CD4-positive, CD25-positive, alpha-beta regulatory T cell (primary cell): ENCODE data around the gene MAP1A. TPM values are rescaled to one million over a fixed set of nuclear protein-coding genes. Genes with fewer than 3 reads are reported as not detected.
"Not testable (repeated sequence)": the region's sequence is repeated elsewhere in the genome, so short reads cannot be mapped to it uniquely, and the experiment has no call there.

Source experiments
- ATAC-seq, 2 donors: fragments of 150-1000 bp; cut with Tn5 transposase; one replicate each; pipeline ENCODE4 v1.10.0; 2021; ENCODE audit warnings: low read depth in 2 of 2, moderate number of reproducible peaks in 2 of 2, moderate library complexity in 1 of 2
- DNase-seq, 3 donors: peaks; one replicate each; pipeline versions ENCODE4 v3.0.0 to v3.0.0-alpha.2; 2012 to 2022; ENCODE audit warnings: mixed read lengths in 1 of 3
- H3K27ac ChIP-seq: one replicate; pipeline ENCODE4 v1.7.0; 2013; ENCODE audit warnings: mild to moderate bottlenecking, low read length; ENCODE audit not compliant: insufficient read depth, poor library complexity, severe bottlenecking
- H3K27me3 ChIP-seq: one replicate; pipeline ENCODE4 v1.7.0; 2013; ENCODE audit warnings: low read length; ENCODE audit not compliant: control insufficient read depth, insufficient read depth
- H3K36me3 ChIP-seq: one replicate; pipeline ENCODE4 v1.7.0; 2013; ENCODE audit warnings: mild to moderate bottlenecking, low read length, moderate library complexity; ENCODE audit not compliant: control insufficient read depth, insufficient read depth
- H3K4me1 ChIP-seq: 2 replicates; pipeline ENCODE4 v1.7.0; 2013; ENCODE audit warnings: mild to moderate bottlenecking, low read length; ENCODE audit not compliant: insufficient read depth, control insufficient read depth, poor library complexity, severe bottlenecking
- H3K4me3 ChIP-seq: one replicate; pipeline ENCODE4 v1.7.0; 2013; ENCODE audit warnings: low read depth, mild to moderate bottlenecking, low read length, moderate library complexity
- H3K9me3 ChIP-seq, 2 experiments: 1 replicate in 1 of 2; 2 replicates in 1 of 2; pipeline ENCODE4 v1.7.0; 2013; ENCODE audit warnings: low read length in 2 of 2, mild to moderate bottlenecking in 1 of 2, moderate library complexity in 1 of 2; ENCODE audit not compliant: control insufficient read depth in 2 of 2
- H3K27ac Mint-ChIP-seq, 3 donors: one replicate each; pipeline ENCODE4 v1.8.0; 2020 to 2022; ENCODE audit warnings: mild to moderate bottlenecking in 3 of 3, mixed read lengths in 3 of 3, moderate library complexity in 2 of 3
- H3K27me3 Mint-ChIP-seq: one replicate; pipeline ENCODE4 v1.8.0; 2022; ENCODE audit warnings: mild to moderate bottlenecking, mixed read lengths
- H3K36me3 Mint-ChIP-seq: one replicate; pipeline ENCODE4 v1.8.0; 2020; ENCODE audit warnings: mixed read lengths
- H3K4me1 Mint-ChIP-seq, 4 donors: one replicate each; pipeline ENCODE4 v1.8.0; 2020 to 2022; ENCODE audit warnings: mixed read lengths in 4 of 4, mild to moderate bottlenecking in 1 of 4
- H3K4me3 Mint-ChIP-seq, 4 donors: one replicate each; pipeline ENCODE4 v1.8.0; 2020 to 2022; ENCODE audit warnings: mild to moderate bottlenecking in 4 of 4, mixed read lengths in 4 of 4, moderate library complexity in 3 of 4
- H3K9me3 Mint-ChIP-seq, 7 donors: one replicate each; pipeline ENCODE4 v1.8.0; 2020 to 2022; ENCODE audit warnings: mixed read lengths in 7 of 7, mild to moderate bottlenecking in 3 of 7, moderate library complexity in 2 of 7
- polyA plus RNA-seq, 4 donors: library from polyadenylated mRNA; unstranded; fragments of 300-500 nt; fragmentation: Illumina TruSeq; gene quantifications; one replicate each; pipeline ENCODE4 v1.2.3, GENCODE V29; 2021
- total RNA-seq: library from RNA; stranded (reverse); gene quantifications from one replicate; pipeline ENCODE4 v1.2.3, GENCODE V29; 2022

MAP1A gene
- total and polyA plus RNA-seq, 5 donors from 2014 or later, result 0.01 to 1.7 (median 0.10) TPM; not detected in 1

GRCh38 chr15:43527802-43528541, 10.6 kb downstream of the MAP1A start:
- H3K27ac Mint-ChIP-seq, result no peak overlapping the region
- ATAC-seq (no peak), DNase-seq (no peak)
- Histone ChIP-seq H3K27me3 (no peaks in the 10 kb centered on the region), H3K9me3 (no peaks in the 10 kb centered on the region), H3K27ac (no peak overlapping the region), H3K36me3 (no peaks in the 10 kb centered on the region), H3K4me1 (no peaks in the 10 kb centered on the region), H3K4me3 (no peak overlapping the region)
- no peak overlapping the region for H3K4me3 Mint-ChIP-seq
- H3K4me1 Mint-ChIP-seq, result peaks cover 0 to 13% (median 9%) of the 10 kb centered on the region in 4 donors
- H3K9me3 Mint-ChIP-seq, result no peaks in the 10 kb centered on the region
- no peaks in the 10 kb centered on the region for H3K27me3 Mint-ChIP-seq
- no peaks in the 10 kb centered on the region for H3K36me3 Mint-ChIP-seq

- Mint-ChIP-seq H3K9me3 (no peaks in the 10 kb centered on the region), H3K4me3 (no peak overlapping the region), H3K27me3 (no peaks in the 10 kb centered on the region), H3K36me3 (no peaks in the 10 kb centered on the region), H3K27ac (no peak overlapping the region), H3K4me1 (peaks cover 0 to 10% (median 7%) of the 10 kb centered on the region in 4 donors)
- Histone ChIP-seq H3K27ac (no peak overlapping the region), H3K4me3 (no peak overlapping the region), H3K9me3 (no peaks in the 10 kb centered on the region), H3K36me3 (no peaks in the 10 kb centered on the region), H3K27me3 (no peaks in the 10 kb centered on the region), H3K4me1 (no peaks in the 10 kb centered on the region)
- ATAC-seq (no peak), DNase-seq (no peak)
Observed at GRCh38 chr15:43528542-43529007, 11.2 kb downstream of the MAP1A start.

GRCh38 chr15:43529141-43529540, 11.7 kb downstream of the MAP1A start:
- H3K27me3 ChIP-seq, result no peaks in the 10 kb centered on the region
- Mint-ChIP-seq H3K9me3 (no peaks in the 10 kb centered on the region), H3K27me3 (no peaks in the 10 kb centered on the region), H3K4me3 (no peak overlapping the region), H3K4me1 (peaks cover 0 to 10% (median 7%) of the 10 kb centered on the region in 4 donors), H3K27ac (peak overlapping the region in 1 of 3 donors; percentile 76), H3K36me3 (no peaks in the 10 kb centered on the region)
- DNase-seq, result no peak
- ATAC-seq, result no peak
- H3K36me3 ChIP-seq, result peaks cover 4% of the 10 kb centered on the region
- no peak overlapping the region for H3K4me3 ChIP-seq
- H3K4me1 ChIP-seq, result no peaks in the 10 kb centered on the region
- no peaks in the 10 kb centered on the region for H3K9me3 ChIP-seq
- H3K27ac ChIP-seq, result no peak overlapping the region

- H3K9me3 ChIP-seq, result no peaks in the 10 kb centered on the region
- H3K4me3 Mint-ChIP-seq, result no peak overlapping the region
- no peak for ATAC-seq
- H3K36me3 Mint-ChIP-seq, result no peaks in the 10 kb centered on the region
- H3K4me1 ChIP-seq, result no peaks in the 10 kb centered on the region
- H3K27me3 ChIP-seq, result no peaks in the 10 kb centered on the region
- H3K27me3 Mint-ChIP-seq, result no peaks in the 10 kb centered on the region
- H3K4me3 ChIP-seq, result no peak overlapping the region
- H3K4me1 Mint-ChIP-seq, result peaks cover 0 to 10% (median 7%) of the 10 kb centered on the region in 4 donors
- peaks cover 10% of the 10 kb centered on the region for H3K36me3 ChIP-seq
- DNase-seq, result no peak
- no peak overlapping the region for H3K27ac ChIP-seq
- H3K27ac Mint-ChIP-seq, result peak overlapping the region in 1 of 3 donors; percentile 5
- no peaks in the 10 kb centered on the region for H3K9me3 Mint-ChIP-seq
Observed at GRCh38 chr15:43529587-43530345, 12.4 kb downstream of the MAP1A start.

- Histone ChIP-seq H3K4me3 (no peak overlapping the region), H3K27me3 (no peaks in the 10 kb centered on the region), H3K9me3 (no peaks in the 10 kb centered on the region), H3K36me3 (peaks cover 12% of the 10 kb centered on the region), H3K4me1 (no peaks in the 10 kb centered on the region), H3K27ac (no peak overlapping the region)
- ATAC-seq, result no peak
- Mint-ChIP-seq H3K9me3 (no peaks in the 10 kb centered on the region), H3K4me3 (no peak overlapping the region), H3K27me3 (no peaks in the 10 kb centered on the region), H3K4me1 (no peaks in the 10 kb centered on the region), H3K27ac (no peak overlapping the region), H3K36me3 (peaks cover 7% of the 10 kb centered on the region)
- DNase-seq, result no peak
Observed at GRCh38 chr15:43531018-43531670, 13.7 kb downstream of the MAP1A start.

- not testable (repeated sequence) for H3K4me1 Mint-ChIP-seq, H3K4me3 Mint-ChIP-seq, H3K27me3 ChIP-seq, H3K27me3 Mint-ChIP-seq, H3K27ac Mint-ChIP-seq, H3K27ac ChIP-seq, ATAC-seq, H3K4me1 ChIP-seq, DNase-seq, H3K4me3 ChIP-seq, H3K9me3 ChIP-seq, H3K9me3 Mint-ChIP-seq, H3K36me3 Mint-ChIP-seq
- H3K36me3 ChIP-seq, result peaks cover 12% of the 10 kb centered on the region
Observed at GRCh38 chr15:43532826-43533225, 15.4 kb downstream of the MAP1A start.

GRCh38 chr15:43534897-43535296, 17.5 kb downstream of the MAP1A start:
- no peak overlapping the region for H3K27ac ChIP-seq
- Mint-ChIP-seq H3K4me1 (no peaks in the 10 kb centered on the region), H3K9me3 (no peaks in the 10 kb centered on the region), H3K4me3 (no peak overlapping the region), H3K27ac (no peak overlapping the region), H3K27me3 (no peaks in the 10 kb centered on the region), H3K36me3 (peaks cover 19% of the 10 kb centered on the region)
- H3K4me3 ChIP-seq, result no peak overlapping the region
- DNase-seq (no peak), ATAC-seq (no peak)
- no peaks in the 10 kb centered on the region for H3K4me1 ChIP-seq
- H3K27me3 ChIP-seq, result no peaks in the 10 kb centered on the region
- no peaks in the 10 kb centered on the region for H3K9me3 ChIP-seq
- peaks cover 12% of the 10 kb centered on the region for H3K36me3 ChIP-seq
